WTC11 (cell line): Measurements from ENCODE around the gene RAI14.

Experiments used
- ATF1 ChIP-seq: sonication (generic); formaldehyde crosslinking; IDR thresholded peaks from 2 replicates; pipeline ENCODE4 v1.8.1; 2023; ENCODE audit warnings: mild to moderate bottlenecking, moderate library complexity, missing genetic modification reagents
- ATF3 ChIP-seq: sonication (generic); formaldehyde crosslinking; conservative IDR thresholded peaks from 2 replicates; pipeline ENCODE4 v1.8.1; 2022; ENCODE audit warnings: mild to moderate bottlenecking, missing genetic modification reagents
- CREB1 ChIP-seq: sonication (generic); formaldehyde crosslinking; IDR thresholded peaks from 2 replicates; pipeline ENCODE4 v1.8.0; 2023; ENCODE audit warnings: mild to moderate bottlenecking, missing genetic modification reagents
- CTCF ChIP-seq: fragments of 200-600 bp; IDR thresholded peaks from 2 replicates; pipeline ENCODE4 v1.8.0; 2022; ENCODE audit warnings: antibody characterized with exemption
- E2F5 ChIP-seq: sonication (generic); formaldehyde crosslinking; IDR thresholded peaks from 2 replicates; pipeline ENCODE4 v1.8.1; 2022; ENCODE audit warnings: mild to moderate bottlenecking, moderate library complexity, missing genetic modification reagents
- ELF4 ChIP-seq: sonication (generic); formaldehyde crosslinking; IDR thresholded peaks from 2 replicates; pipeline ENCODE4 v1.8.1; 2022; ENCODE audit warnings: low read depth, mild to moderate bottlenecking, moderate library complexity, missing genetic modification reagents
- ESRRA ChIP-seq: sonication (generic); formaldehyde crosslinking; IDR thresholded peaks from 2 replicates; pipeline ENCODE4 v1.8.1; 2022; ENCODE audit warnings: mild to moderate bottlenecking, missing genetic modification reagents, borderline replicate concordance
- JUN ChIP-seq: sonication (generic); formaldehyde crosslinking; IDR thresholded peaks from 2 replicates; pipeline ENCODE4 v1.8.0; 2023; ENCODE audit warnings: mild to moderate bottlenecking, missing genetic modification reagents
- TEAD1 ChIP-seq: sonication (generic); formaldehyde crosslinking; IDR thresholded peaks from 2 replicates; pipeline ENCODE4 v1.8.0; 2022; ENCODE audit warnings: mild to moderate bottlenecking, missing genetic modification reagents
- TF ChIP-seq, protein P1 (sequence below): sonication (generic); formaldehyde crosslinking; IDR thresholded peaks from 2 replicates; pipeline ENCODE4 v1.8.0; 2022; ENCODE audit warnings: missing genetic modification reagents
- TF ChIP-seq, protein P2 (sequence below): sonication (generic); formaldehyde crosslinking; IDR thresholded peaks from 2 replicates; pipeline ENCODE4 v1.8.1; 2022; ENCODE audit warnings: low read depth, missing genetic modification reagents, borderline replicate concordance

- TF ChIP-seq ELF4 (no peak), CREB1 (CRISPR knock-in tag) (no peak), CTCF (no peak), TEAD1 (no peak), ATF1 (CRISPR knock-in tag) (no peak), JUN (CRISPR knock-in tag) (no peak), ESRRA (CRISPR knock-in tag) (no peak), ATF3 (CRISPR knock-in tag) (no peak), E2F5 (CRISPR knock-in tag) (no peak)
- TF ChIP-seq, protein P1, sequence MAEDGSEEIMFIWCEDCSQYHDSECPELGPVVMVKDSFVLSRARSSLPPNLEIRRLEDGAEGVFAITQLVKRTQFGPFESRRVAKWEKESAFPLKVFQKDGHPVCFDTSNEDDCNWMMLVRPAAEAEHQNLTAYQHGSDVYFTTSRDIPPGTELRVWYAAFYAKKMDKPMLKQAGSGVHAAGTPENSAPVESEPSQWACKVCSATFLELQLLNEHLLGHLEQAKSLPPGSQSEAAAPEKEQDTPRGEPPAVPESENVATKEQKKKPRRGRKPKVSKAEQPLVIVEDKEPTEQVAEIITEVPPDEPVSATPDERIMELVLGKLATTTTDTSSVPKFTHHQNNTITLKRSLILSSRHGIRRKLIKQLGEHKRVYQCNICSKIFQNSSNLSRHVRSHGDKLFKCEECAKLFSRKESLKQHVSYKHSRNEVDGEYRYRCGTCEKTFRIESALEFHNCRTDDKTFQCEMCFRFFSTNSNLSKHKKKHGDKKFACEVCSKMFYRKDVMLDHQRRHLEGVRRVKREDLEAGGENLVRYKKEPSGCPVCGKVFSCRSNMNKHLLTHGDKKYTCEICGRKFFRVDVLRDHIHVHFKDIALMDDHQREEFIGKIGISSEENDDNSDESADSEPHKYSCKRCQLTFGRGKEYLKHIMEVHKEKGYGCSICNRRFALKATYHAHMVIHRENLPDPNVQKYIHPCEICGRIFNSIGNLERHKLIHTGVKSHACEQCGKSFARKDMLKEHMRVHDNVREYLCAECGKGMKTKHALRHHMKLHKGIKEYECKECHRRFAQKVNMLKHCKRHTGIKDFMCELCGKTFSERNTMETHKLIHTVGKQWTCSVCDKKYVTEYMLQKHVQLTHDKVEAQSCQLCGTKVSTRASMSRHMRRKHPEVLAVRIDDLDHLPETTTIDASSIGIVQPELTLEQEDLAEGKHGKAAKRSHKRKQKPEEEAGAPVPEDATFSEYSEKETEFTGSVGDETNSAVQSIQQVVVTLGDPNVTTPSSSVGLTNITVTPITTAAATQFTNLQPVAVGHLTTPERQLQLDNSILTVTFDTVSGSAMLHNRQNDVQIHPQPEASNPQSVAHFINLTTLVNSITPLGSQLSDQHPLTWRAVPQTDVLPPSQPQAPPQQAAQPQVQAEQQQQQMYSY (CRISPR knock-in tag) = no peak
- TF ChIP-seq, protein P2, sequence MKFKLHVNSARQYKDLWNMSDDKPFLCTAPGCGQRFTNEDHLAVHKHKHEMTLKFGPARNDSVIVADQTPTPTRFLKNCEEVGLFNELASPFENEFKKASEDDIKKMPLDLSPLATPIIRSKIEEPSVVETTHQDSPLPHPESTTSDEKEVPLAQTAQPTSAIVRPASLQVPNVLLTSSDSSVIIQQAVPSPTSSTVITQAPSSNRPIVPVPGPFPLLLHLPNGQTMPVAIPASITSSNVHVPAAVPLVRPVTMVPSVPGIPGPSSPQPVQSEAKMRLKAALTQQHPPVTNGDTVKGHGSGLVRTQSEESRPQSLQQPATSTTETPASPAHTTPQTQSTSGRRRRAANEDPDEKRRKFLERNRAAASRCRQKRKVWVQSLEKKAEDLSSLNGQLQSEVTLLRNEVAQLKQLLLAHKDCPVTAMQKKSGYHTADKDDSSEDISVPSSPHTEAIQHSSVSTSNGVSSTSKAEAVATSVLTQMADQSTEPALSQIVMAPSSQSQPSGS (CRISPR knock-in tag) = no peak
These were observed 118.0 kb downstream of the RAI14 start for GRCh38 chr5:34774139-34774538.
